HepG2 (cell line): Measurements from ENCODE around the gene ELOVL2. TPM values are rescaled to one million over a fixed set of nuclear protein-coding genes. Genes with fewer than 3 reads are reported as not detected.

Experiments
- ATAC-seq: fragments of 200-7000 bp; cut with Tn5 transposase; 3 replicates; pipeline ENCODE4 v1.9.1; 2020; ENCODE audit warnings: mild to moderate bottlenecking, moderate library complexity
- BruUV-seq: library from RNA; stranded (reverse); fragments of 400-500 nt; replicated peaks from 2 replicates; lab custom pipeline; 2021; lab: Mats Ljungman, UMichigan
- CTCF ChIA-PET: fragments of 300-600 bp; formaldehyde crosslinking; extraction: SDS; loops from one replicate; lab custom pipeline; 2021; ENCODE audit warnings: low total read pairs, inconsistent platforms, low intra/inter-chr PET ratio; lab: Yijun Ruan, JAX
- POLR2A ChIA-PET: fragments of 350-600 bp; sonication (Branson Sonifier 250); formaldehyde crosslinking; loops from one replicate; lab custom pipeline; 2020; ENCODE audit warnings: antibody characterized with exemption, inconsistent platforms; lab: Yijun Ruan, JAX
- DNase-seq: peaks from one replicate; pipeline ENCODE4 v3.0.0-alpha.2; 2015; ENCODE audit warnings: low spot score
- FAIRE-seq: peaks from 3 replicates; lab custom pipeline; 2011; peaks lifted over from hg19 to GRCh38; lab: Jason Lieb, UNC
- H2AFZ ChIP-seq: one replicate; pipeline ENCODE4 v1.6.1; 2011; ENCODE audit warnings: low read length, inconsistent platforms
- H3K27ac ChIP-seq: fragments of 300-600 bp; 3 replicates; pipeline ENCODE4 v1.8.0; 2011; ENCODE audit warnings: mixed run types, mild to moderate bottlenecking, mixed read lengths, low read length, inconsistent platforms; ENCODE audit not compliant: insufficient read depth; ENCODE audit errors: extremely low read length
- H3K27me3 ChIP-seq, 2 experiments: fragments of 200-600 bp in 1 of 2; 2 replicates in 1 of 2; 3 replicates in 1 of 2; pipeline versions ENCODE4 v1.6.0 to v1.8.0; 2011; ENCODE audit warnings: low read length in 2 of 2, mild to moderate bottlenecking in 2 of 2, moderate library complexity in 2 of 2, inconsistent platforms in 1 of 2; ENCODE audit not compliant: insufficient read depth in 2 of 2, control insufficient read depth in 1 of 2
- H3K36me3 ChIP-seq, 2 experiments: fragments of 200-600 bp in 1 of 2; replicated peaks in 1 of 2; 2 replicates in 1 of 2; 3 replicates in 1 of 2; pipeline versions ENCODE4 v1.5.1 to v1.8.0; 2011; ENCODE audit warnings: low read length in 2 of 2, inconsistent platforms in 1 of 2; ENCODE audit not compliant: insufficient read depth in 2 of 2, control insufficient read depth in 1 of 2
- H3K4me1 ChIP-seq: 2 replicates; pipeline ENCODE4 v1.5.1; 2012; ENCODE audit warnings: low read length, inconsistent platforms; ENCODE audit not compliant: insufficient read depth
- H3K4me2 ChIP-seq: 2 replicates; pipeline ENCODE4 v1.6.0; 2011; ENCODE audit warnings: low read depth, low read length, inconsistent platforms
- H3K4me3 ChIP-seq, 3 experiments: fragments of 200-600 bp in 1 of 3; sonication (generic), shearing (Covaris generic) in 1 of 3; replicated peaks in 1 of 3; 2 replicates each; pipeline ENCODE4 v1.5.1; 2011 to 2016; ENCODE audit warnings: low read length in 3 of 3, inconsistent platforms in 2 of 3, low read depth in 2 of 3, mild to moderate bottlenecking in 2 of 3, control low read depth in 1 of 3, mixed read lengths in 1 of 3; ENCODE audit not compliant: insufficient read depth in 1 of 3
- H3K79me2 ChIP-seq: one replicate; pipeline ENCODE4 v1.6.1; 2011; ENCODE audit warnings: low read length, inconsistent platforms; ENCODE audit not compliant: insufficient read depth
- H3K9ac ChIP-seq: 2 replicates; pipeline ENCODE4 v1.6.0; 2011; ENCODE audit warnings: mild to moderate bottlenecking, low read depth, low read length, inconsistent platforms; ENCODE audit not compliant: insufficient read depth
- H3K9me3 ChIP-seq: 2 replicates; pipeline ENCODE4 v1.5.1; 2012; ENCODE audit warnings: mild to moderate bottlenecking, low read length
- H4K20me1 ChIP-seq: 2 replicates; pipeline ENCODE4 v1.6.0; 2011; ENCODE audit warnings: inconsistent platforms, mild to moderate bottlenecking, low read length, moderate library complexity; ENCODE audit not compliant: insufficient read depth
- ATF2 ChIP-seq: sonication (generic); formaldehyde crosslinking; IDR thresholded peaks from 2 replicates; pipeline ENCODE4 v1.4.0; 2020; ENCODE audit warnings: missing genetic modification reagents
- CEBPB ChIP-seq: IDR thresholded peaks from 2 replicates; pipeline ENCODE4 v1.6.1; 2011; ENCODE audit warnings: low read depth, low read length, improper control_type of control experiment, borderline replicate concordance
- FOSL1 ChIP-seq: sonication (generic); formaldehyde crosslinking; IDR thresholded peaks from 2 replicates; pipeline ENCODE4 v1.9.0; 2021; ENCODE audit warnings: missing genetic modification reagents, borderline replicate concordance
- GATAD2A ChIP-seq: IDR thresholded peaks from 2 replicates; pipeline ENCODE4 v1.6.1; 2016
- UBTF ChIP-seq: sonication (generic); formaldehyde crosslinking; IDR thresholded peaks from 2 replicates; pipeline ENCODE4 v1.4.0; 2020; ENCODE audit warnings: mild to moderate bottlenecking, missing genetic modification reagents
- ZNF607 ChIP-seq: sonication (generic); formaldehyde crosslinking; IDR thresholded peaks from 2 replicates; pipeline ENCODE4 v1.5.1; 2020; ENCODE audit warnings: missing genetic modification reagents, mild to moderate bottlenecking, borderline replicate concordance
- ZNF609 ChIP-seq: sonication (generic); formaldehyde crosslinking; IDR thresholded peaks from 2 replicates; pipeline ENCODE4 v1.4.0; 2020; ENCODE audit warnings: mild to moderate bottlenecking, missing genetic modification reagents, borderline replicate concordance
- ZNF615 ChIP-seq: sonication (generic); formaldehyde crosslinking; IDR thresholded peaks from 2 replicates; pipeline ENCODE4 v1.5.0; 2020; ENCODE audit warnings: mild to moderate bottlenecking, missing genetic modification reagents, borderline replicate concordance
- WGBS: methylation state at CpG from one replicate; pipeline ENCODE4 v1.1.6; 2017; ENCODE audit warnings: low lambda C conversion rate; 5-methylcytosine and 5-hydroxymethylcytosine counted together
- in situ Hi-C: cut with HindIII; loops from 2 replicates; pipeline ENCODE4 v1.10.0; 2017; ENCODE audit warnings: low pct_unique_long_range_greater_than_20kb; ENCODE audit not compliant: extremely low pct_ligation_motif_present
- intact Hi-C: fragments of 100-400 bp; cut with micrococcal nuclease; formaldehyde crosslinking; loops from one replicate; pipeline ENCODE4 v1.10.0; 2022; ENCODE audit not compliant: unreplicated experiment
- polyA plus RNA-seq, 8 experiments: library from polyadenylated mRNA; depleted of rRNA in 3 of 8; stranded (reverse) in 7 of 8; unstranded in 1 of 8; fragments of >200 nt; fragmentation: Illumina TruSeq in 4 of 8; extraction: Trizol in 4 of 8; gene quantifications; 2 replicates each; pipeline versions ENCODE4 v1.2.1 to v1.2.3, GENCODE V29; 2011 to 2016; ENCODE audit warnings: low read depth in 4 of 8, missing spikeins in 1 of 8, mixed read lengths in 1 of 8; ENCODE audit not compliant: insufficient read depth in 1 of 8
- total RNA-seq, 5 experiments: library from RNA; depleted of rRNA; stranded (reverse); fragments of >200 nt; fragmentation: Illumina TruSeq; extraction: Trizol; gene quantifications; 2 replicates each; pipeline ENCODE4 v1.2.3, GENCODE V29; 2016; ENCODE audit warnings: low read depth in 1 of 5
- TF ChIP-seq, protein P1 (sequence below): IDR thresholded peaks from 2 replicates; pipeline ENCODE4 v1.6.1; 2016; ENCODE audit warnings: low read depth

The ELOVL2 gene
- total and polyA plus RNA-seq, 2 of the 13 experiments (the other 11 are each of a cell fraction or from before 2014, with no cell fraction given): 43.6 to 65.4 TPM

- ChIA-PET CTCF (interaction anchor here (2.1 kb wide), 1 partner anchor 36 kb away, joined by 7 read pairs; the partner anchor contains the start of gene ELOVL2), POLR2A (interaction anchor here (0.7 to 2.6 kb wide), 13 partner anchors 9 to 86 kb away, joined by 3 to 20 read pairs (median 4); partner anchors contain the start of genes ELOVL2 and SMIM13)
- ATAC-seq (peak; percentile 49), DNase-seq (peak; percentile 71), FAIRE-seq (peak; percentile 36)
- Histone ChIP-seq H3K4me3 (peak overlapping the region in 1 of 3 experiments; percentile 37; a peak in 2 of 6 replicates), H2AFZ (no peak overlapping the region), H4K20me1 (no peaks in the 10 kb centered on the region), H3K4me1 (peaks cover 89% of the 10 kb centered on the region), H3K9ac (peak overlapping the region; percentile 22), H3K27me3 (no peaks in the 10 kb centered on the region), H3K27ac (peak overlapping the region; percentile 67), H3K79me2 (peaks cover 7% of the 10 kb centered on the region), H3K36me3 (peaks cover 0 to 6% of the 10 kb centered on the region in 2 experiments; a peak in 3 of 5 replicates), H3K9me3 (no peaks in the 10 kb centered on the region), H3K4me2 (peak overlapping the region; percentile 64)
- no TSS peak for BruUV-seq
- intact Hi-C loops (no loop called here), in situ Hi-C loops (no loop called here)
- WGBS: 14% methylated on average over 10 of the region's 10 CpGs
- peak; percentile 71; the same call in 1 of the 2 replicates for TF ChIP-seq FOSL1 (CRISPR knock-in tag)
- TF ChIP-seq, protein P1, sequence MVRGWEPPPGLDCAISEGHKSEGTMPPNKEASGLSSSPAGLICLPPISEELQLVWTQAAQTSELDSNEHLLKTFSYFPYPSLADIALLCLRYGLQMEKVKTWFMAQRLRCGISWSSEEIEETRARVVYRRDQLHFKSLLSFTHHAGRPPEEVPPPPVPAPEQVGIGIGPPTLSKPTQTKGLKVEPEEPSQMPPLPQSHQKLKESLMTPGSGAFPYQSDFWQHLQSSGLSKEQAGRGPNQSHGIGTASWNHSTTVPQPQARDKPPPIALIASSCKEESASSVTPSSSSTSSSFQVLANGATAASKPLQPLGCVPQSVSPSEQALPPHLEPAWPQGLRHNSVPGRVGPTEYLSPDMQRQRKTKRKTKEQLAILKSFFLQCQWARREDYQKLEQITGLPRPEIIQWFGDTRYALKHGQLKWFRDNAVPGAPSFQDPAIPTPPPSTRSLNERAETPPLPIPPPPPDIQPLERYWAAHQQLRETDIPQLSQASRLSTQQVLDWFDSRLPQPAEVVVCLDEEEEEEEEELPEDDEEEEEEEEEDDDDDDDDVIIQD (CRISPR knock-in tag): 0 out of 2 replicates have a peak, but pooled peaks have one; percentile 67
- 0 out of 2 replicates have a peak, but pooled peaks have one; percentile 39 for TF ChIP-seq ZNF609 (CRISPR knock-in tag)
- TF ChIP-seq ZNF607: no peak
- 0 out of 2 replicates have a peak, but pooled peaks have one; percentile 51 for TF ChIP-seq ZNF615 (CRISPR knock-in tag)
- peak; percentile 88 for TF ChIP-seq GATAD2A (CRISPR knock-in tag)
- 0 out of 2 replicates have a peak, but pooled peaks have one; percentile 14 for TF ChIP-seq UBTF
- no peak for TF ChIP-seq CEBPB
- TF ChIP-seq ATF2 (CRISPR knock-in tag): 0 out of 2 replicates have a peak, but pooled peaks have one; percentile 50
Measured at GRCh38 chr6:11007715-11008608, 36.1 kb downstream of the ELOVL2 start.
